Ascending aorta (tissue), 2 donors: Measurements from ENCODE around the gene POLD4. TPM values are rescaled to one million over a fixed set of nuclear protein-coding genes. Genes with fewer than 3 reads are reported as not detected.

Source experiments
- DNase-seq, 2 donors: peaks; one replicate each; pipeline ENCODE4 v3.0.0-alpha.2; 2019; ENCODE audit warnings: low spot score in 2 of 2
- H3K27ac ChIP-seq, 2 donors: fragments of 200-600 bp; sonication (generic); one replicate each; pipeline ENCODE4 v1.5.1; 2016 to 2017; ENCODE audit warnings: mild to moderate bottlenecking in 1 of 2
- H3K27me3 ChIP-seq: fragments of 200-600 bp; sonication (generic); one replicate; pipeline ENCODE4 v1.5.1; 2017
- H3K36me3 ChIP-seq, 2 donors: fragments of 200-600 bp; sonication (generic); one replicate each; pipeline ENCODE4 v1.5.1; 2016
- H3K4me1 ChIP-seq, 2 donors: fragments of 200-600 bp; sonication (generic); one replicate each; pipeline ENCODE4 v1.5.1; 2016 to 2017; ENCODE audit warnings: mild to moderate bottlenecking in 1 of 2
- H3K4me3 ChIP-seq, 2 donors: fragments of 200-600 bp; sonication (generic); one replicate each; pipeline ENCODE4 v1.5.1; 2016 to 2017; ENCODE audit warnings: mild to moderate bottlenecking in 1 of 2
- H3K9me3 ChIP-seq, 2 donors: fragments of 200-600 bp; sonication (generic); one replicate each; pipeline ENCODE4 v1.5.1; 2016
- CTCF ChIP-seq, 3 experiments: fragments of 200-600 bp in 2 of 3; fragments of 450-650 bp in 1 of 3; sonication (generic) in 2 of 3; IDR thresholded peaks; one replicate each; pipeline ENCODE4 v1.5.1; 2016 to 2019; ENCODE audit warnings: antibody characterized with exemption in 3 of 3, mild to moderate bottlenecking in 1 of 3, moderate library complexity in 1 of 3
- intact Hi-C: fragments of 100-400 bp; cut with DNase I; formaldehyde crosslinking; loops from one replicate; pipeline ENCODE4 v1.15.1; 2023
- total RNA-seq: library from RNA; depleted of rRNA; stranded (reverse); fragments of >200 nt; gene quantifications from one replicate; pipeline ENCODE4 v1.1.0, GENCODE V29; 2016

The POLD4 gene
- total RNA-seq, 1 donor from 2014 or later, result 107 TPM

GRCh38 chr11:67367761-67368227 lies 14.4 kb upstream of the POLD4 start:
- Histone ChIP-seq H3K9me3 (no peaks in the 10 kb centered on the region), H3K4me3 (no peak overlapping the region), H3K27ac (no peak overlapping the region), H3K36me3 (peaks cover 7 to 11% of the 10 kb centered on the region in 2 donors), H3K4me1 (peaks cover 4 to 34% of the 10 kb centered on the region in 2 donors), H3K27me3 (no peaks in the 10 kb centered on the region)
- no peak for DNase-seq
- no peak for TF ChIP-seq CTCF (IDR thresholded peaks at IDR 0.05)
- intact Hi-C loops, result no loop called here

- intact Hi-C loops, result no loop called here
- peaks cover 9 to 11% of the 10 kb centered on the region in 2 donors for H3K36me3 ChIP-seq
- no peak overlapping the region for H3K4me3 ChIP-seq
- DNase-seq, result no peak
- H3K9me3 ChIP-seq, result no peaks in the 10 kb centered on the region
- H3K27me3 ChIP-seq, result no peaks in the 10 kb centered on the region
- peak overlapping the region; percentile 33 to 53 for H3K27ac ChIP-seq
- H3K4me1 ChIP-seq, result peaks cover 4 to 32% of the 10 kb centered on the region in 2 donors
- TF ChIP-seq CTCF (IDR thresholded peaks at IDR 0.05), result no peak
These were observed 13.8 kb upstream of the POLD4 start for GRCh38 chr11:67366961-67367760.

GRCh38 chr11:67366546-67366945 lies 13.2 kb upstream of the POLD4 start:
- Histone ChIP-seq H3K4me3 (no peak overlapping the region), H3K9me3 (no peaks in the 10 kb centered on the region), H3K27me3 (no peaks in the 10 kb centered on the region), H3K27ac (peak overlapping the region; percentile 33 to 53), H3K4me1 (peaks cover 4 to 26% of the 10 kb centered on the region in 2 donors), H3K36me3 (peaks cover 9 to 11% of the 10 kb centered on the region in 2 donors)
- intact Hi-C loops, result no loop called here
- DNase-seq, result no peak
- no peak for TF ChIP-seq CTCF (IDR thresholded peaks at IDR 0.05)

GRCh38 chr11:67365736-67366444 lies 12.5 kb upstream of the POLD4 start:
- H3K4me1 ChIP-seq, result peaks cover 4 to 20% of the 10 kb centered on the region in 2 donors
- H3K9me3 ChIP-seq, result no peaks in the 10 kb centered on the region
- H3K27me3 ChIP-seq, result no peaks in the 10 kb centered on the region
- peaks cover 9 to 11% of the 10 kb centered on the region in 2 donors for H3K36me3 ChIP-seq
- DNase-seq, result no peak
- TF ChIP-seq CTCF (IDR thresholded peaks at IDR 0.05), result no peak
- intact Hi-C loops, result no loop called here
- no peak overlapping the region for H3K4me3 ChIP-seq
- no peak overlapping the region for H3K27ac ChIP-seq

GRCh38 chr11:67364783-67365722 lies 11.7 kb upstream of the POLD4 start:
- Histone ChIP-seq H3K9me3 (no peaks in the 10 kb centered on the region), H3K27me3 (no peaks in the 10 kb centered on the region), H3K27ac (no peak overlapping the region), H3K4me1 (peaks cover 4 to 12% of the 10 kb centered on the region in 2 donors), H3K36me3 (peaks cover 9 to 11% of the 10 kb centered on the region in 2 donors), H3K4me3 (no peak overlapping the region)
- no peak for TF ChIP-seq CTCF (IDR thresholded peaks at IDR 0.05)
- no peak for DNase-seq
- intact Hi-C loops, result no loop called here
